ENCODE measurements around the gene KLHL22. TPM values are rescaled to one million over a fixed set of nuclear protein-coding genes. Genes with fewer than 3 reads are reported as not detected.

The KLHL22 gene
- total and polyA plus RNA-seq, 2 of the 8 experiments (the other 6 are each of a cell fraction or from before 2014, with no cell fraction given), result 9.4 to 16.2 TPM

DNA sequence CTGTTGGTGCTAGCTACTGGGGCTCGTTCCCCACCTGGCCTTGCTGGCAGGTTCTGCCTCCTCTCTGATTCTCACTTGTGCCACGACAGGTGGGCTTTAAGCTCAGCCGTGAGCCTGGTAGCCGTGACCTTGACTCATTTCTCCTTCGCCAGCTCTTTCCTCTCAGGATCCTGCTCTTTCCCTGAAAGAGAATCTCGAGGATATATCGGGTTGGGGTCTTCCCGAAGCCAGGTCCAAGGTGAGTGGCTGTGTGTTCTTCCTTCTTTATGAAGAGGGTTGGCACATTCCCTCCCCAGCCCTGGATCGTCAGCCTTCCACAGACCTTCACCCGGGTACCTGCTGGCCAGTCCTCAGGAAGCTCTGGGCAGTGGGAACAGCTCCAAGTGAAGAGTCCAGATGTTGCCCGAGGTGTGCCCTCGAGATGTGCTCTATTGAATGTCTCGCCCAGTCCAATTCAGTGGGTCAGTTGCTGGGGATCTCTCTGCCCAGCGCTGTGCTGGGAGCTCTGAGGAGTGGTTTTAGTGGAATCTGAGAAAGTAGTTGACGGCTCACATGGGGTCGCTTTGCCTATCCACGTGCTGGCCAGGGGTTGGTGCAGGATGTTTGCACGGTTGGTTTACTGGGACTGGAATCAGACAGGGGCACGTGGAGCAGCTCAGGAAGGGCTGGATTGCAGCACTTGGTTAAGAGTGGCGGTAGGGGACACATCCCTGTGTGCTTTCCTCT is 100.3 kb downstream of the KLHL22 start:
- Histone ChIP-seq H4K8ac (ENCODE audit: extremely low read depth, insufficient read depth, low read length) (no peak overlapping the region), H3K23ac (ENCODE audit: insufficient read length) (no peak overlapping the region), H3K23me2 (ENCODE audit: low read depth, low read length) (peaks cover 5% of the 10 kb centered on the region; the same call in 1 of the 2 replicates), H4K91ac (replicated peaks; ENCODE audit: insufficient read length, low read length) (no peak overlapping the region), H3K9me3 (ENCODE audit: insufficient read depth in 2 of 2, low read depth in 1 of 2, low read length in 1 of 2) (no peaks in the 10 kb centered on the region), H3K4me2 (ENCODE audit: insufficient read depth in 1 of 2, low read depth in 2 of 2, low read length in 2 of 2) (peak overlapping the region; percentile 87 to 92), H3K18ac (ENCODE audit: extremely low read depth, low read length) (no peak overlapping the region), H3K56ac (replicated peaks; ENCODE audit: insufficient read length, low read depth, low read length) (no peak overlapping the region), H4K20me1 (replicated peaks in 1 of 2; ENCODE audit: control insufficient read depth in 1 of 2, insufficient read depth in 2 of 2, low read length in 2 of 2) (peaks cover 2 to 14% of the 10 kb centered on the region in 2 experiments), H2BK12ac (ENCODE audit: low read depth, low read length) (no peak overlapping the region), H2BK15ac (ENCODE audit: low read length) (no peak overlapping the region), H2AK5ac (ENCODE audit: low read depth, low read length) (no peak overlapping the region; the same call in 1 of the 2 replicates), H3K27ac (ENCODE audit: low read depth, low read length) (no peak overlapping the region), H3K27me3 (replicated peaks in 1 of 4; ENCODE audit: control insufficient read depth in 3 of 4, extremely low read depth in 1 of 4, insufficient read depth in 3 of 4, low read length in 3 of 4) (no peaks in the 10 kb centered on the region), H3K4ac (replicated peaks; ENCODE audit: insufficient read length, low read depth, low read length) (no peak overlapping the region), H3K14ac (ENCODE audit: insufficient read length) (no peak overlapping the region), H2BK120ac (replicated peaks; ENCODE audit: low read depth, low read length) (no peak overlapping the region), H3K4me3 (ENCODE audit: extremely low read depth in 1 of 4, insufficient read depth in 2 of 4, low read depth in 3 of 4, low read length in 4 of 4) (peak overlapping the region in 3 of 4 experiments; percentile 14 to 97 (median 95); a peak in 6 of 8 replicates), H3K9ac (replicated peaks in 1 of 4; ENCODE audit: extremely low read depth in 1 of 4, low read depth in 3 of 4, low read length in 3 of 4) (peak overlapping the region in 2 of 4 experiments; percentile 4 to 13; a peak in 3 of 7 replicates), H2BK20ac (ENCODE audit: low read length) (no peak overlapping the region), H2BK5ac (ENCODE audit: low read depth, low read length) (no peak overlapping the region), H2AFZ (ENCODE audit: low read length) (no peak overlapping the region), H3K79me2 (ENCODE audit: control insufficient read depth in 1 of 2, insufficient read depth in 2 of 2, low read length in 2 of 2) (peaks cover 4 to 50% of the 10 kb centered on the region in 2 experiments; a peak in 3 of 4 replicates), H3K4me1 (replicated peaks in 1 of 4; ENCODE audit: control insufficient read depth in 3 of 4, insufficient read depth in 4 of 4, low read length in 3 of 4) (peaks cover 0 to 10% (median 8%) of the 10 kb centered on the region in 4 experiments; a peak in 5 of 7 replicates), H3K79me1 (ENCODE audit: low read depth, low read length) (peaks cover 7% of the 10 kb centered on the region; the same call in 1 of the 2 replicates), H4K5ac (ENCODE audit: insufficient read length, low read depth, low read length) (no peak overlapping the region), H3K36me3 (ENCODE audit: control insufficient read depth in 2 of 4, insufficient read depth in 4 of 4, low read length in 3 of 4) (no peaks in the 10 kb centered on the region; a peak in 2 of 8 replicates)
- CTCF ChIA-PET (ENCODE audit: partially characterized antibody), result interaction anchor here (0.7 to 1.5 kb wide), 9 partner anchors 9 to 173 kb away, joined by 3 to 5 read pairs (median 3); partner anchors contain the start of gene DGCR6L
- FAIRE-seq (no peak), DNase-seq (ENCODE audit: low read depth in 1 of 2, low spot score in 2 of 2) (no peak)
- WGBS, 2 experiments (ENCODE audit: extremely low coverage in 1 of 2, insufficient coverage in 1 of 2, insufficient read length in 1 of 2, insufficient replicate concordance in 2 of 2, low coverage in 1 of 2, low lambda C conversion rate in 2 of 2, missing lambda C conversion rate in 1 of 2), result 81% methylated on average over 20 of the region's 20 CpGs; no CpG with 5 or more reads in 1 of the 2 experiments
- POLR2A ChIA-PET (ENCODE audit: partially characterized antibody), result interaction anchor here (1.2 to 1.8 kb wide), 2 partner anchors 11 to 43 kb away, joined by 4 read pairs; no protein-coding TSS in a partner anchor
- TF ChIP-seq, protein P1, sequence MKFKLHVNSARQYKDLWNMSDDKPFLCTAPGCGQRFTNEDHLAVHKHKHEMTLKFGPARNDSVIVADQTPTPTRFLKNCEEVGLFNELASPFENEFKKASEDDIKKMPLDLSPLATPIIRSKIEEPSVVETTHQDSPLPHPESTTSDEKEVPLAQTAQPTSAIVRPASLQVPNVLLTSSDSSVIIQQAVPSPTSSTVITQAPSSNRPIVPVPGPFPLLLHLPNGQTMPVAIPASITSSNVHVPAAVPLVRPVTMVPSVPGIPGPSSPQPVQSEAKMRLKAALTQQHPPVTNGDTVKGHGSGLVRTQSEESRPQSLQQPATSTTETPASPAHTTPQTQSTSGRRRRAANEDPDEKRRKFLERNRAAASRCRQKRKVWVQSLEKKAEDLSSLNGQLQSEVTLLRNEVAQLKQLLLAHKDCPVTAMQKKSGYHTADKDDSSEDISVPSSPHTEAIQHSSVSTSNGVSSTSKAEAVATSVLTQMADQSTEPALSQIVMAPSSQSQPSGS (IDR thresholded peaks at IDR 0.05; ENCODE audit: low read length), result no peak
- TF ChIP-seq TEAD4 (IDR thresholded peaks at IDR 0.05; ENCODE audit: low read depth, low read length), result no peak
- no peak for TF ChIP-seq SRF (IDR thresholded peaks at IDR 0.05; ENCODE audit: low read depth, low read length)
- TF ChIP-seq CTBP2 (IDR thresholded peaks at IDR 0.05; ENCODE audit: borderline replicate concordance, insufficient read depth, insufficient read length, low read length), result no peak
- TF ChIP-seq SIX5 (IDR thresholded peaks at IDR 0.05; ENCODE audit: low read depth, low read length), result no peak
- TF ChIP-seq CBX5 (IDR thresholded peaks at IDR 0.05; ENCODE audit: low read depth, low read length), result no peak
- no peak for TF ChIP-seq RXRA (IDR thresholded peaks at IDR 0.05; ENCODE audit: insufficient read depth, low read depth, low read length)
- TF ChIP-seq JUND (IDR thresholded peaks at IDR 0.05; ENCODE audit: low read length), result no peak
- TF ChIP-seq TCF12 (IDR thresholded peaks at IDR 0.05; ENCODE audit: low read depth, low read length), result no peak

Measured in H1 (cell line).